GM23338 (cell line): ENCODE results near the gene DGKH. TPM values are rescaled to one million over a fixed set of nuclear protein-coding genes. Genes with fewer than 3 reads are reported as not detected.

Source experiments
- ATAC-seq: fragments of 200-7000 bp; cut with Tn5 transposase; 3 replicates; pipeline ENCODE4 v1.9.1; 2020
- DNase-seq: peaks from one replicate; pipeline ENCODE4 v3.0.0-alpha.2; 2015; ENCODE audit warnings: low spot score
- H2AFZ ChIP-seq: fragments of 200-600 bp; sonication (generic); 2 replicates; pipeline ENCODE4 v1.8.0; 2016; ENCODE audit warnings: antibody characterized with exemption, mild to moderate bottlenecking, moderate library complexity
- H3F3A ChIP-seq: fragments of 200-600 bp; sonication (generic); replicated peaks from 2 replicates; pipeline ENCODE4 v1.8.0; 2017; ENCODE audit warnings: antibody characterized with exemption, mixed run types, low read depth
- H3K27ac ChIP-seq: fragments of 200-600 bp; sonication (generic); 2 replicates; pipeline ENCODE4 v1.6.1; 2016; ENCODE audit warnings: low read depth
- H3K27me3 ChIP-seq: fragments of 200-600 bp; sonication (generic); 2 replicates; pipeline ENCODE4 v1.8.0; 2016; ENCODE audit warnings: mild to moderate bottlenecking, mixed run types, moderate library complexity; ENCODE audit not compliant: insufficient read depth
- H3K36me3 ChIP-seq: fragments of 200-600 bp; sonication (generic); 2 replicates; pipeline ENCODE4 v1.8.0; 2016; ENCODE audit warnings: mild to moderate bottlenecking; ENCODE audit not compliant: insufficient read depth
- H3K4me1 ChIP-seq: fragments of 200-600 bp; sonication (generic); 2 replicates; pipeline ENCODE4 v1.8.0; 2016; ENCODE audit warnings: mild to moderate bottlenecking, moderate library complexity; ENCODE audit not compliant: insufficient read depth
- H3K4me2 ChIP-seq: fragments of 200-600 bp; sonication (generic); 2 replicates; pipeline ENCODE4 v1.7.1; 2017; ENCODE audit warnings: mixed run types
- H3K4me3 ChIP-seq: fragments of 200-600 bp; sonication (generic); 2 replicates; pipeline ENCODE4 v1.6.1; 2016; ENCODE audit warnings: mixed run types
- H3K79me2 ChIP-seq: fragments of 200-600 bp; sonication (generic); replicated peaks from 2 replicates; pipeline ENCODE4 v1.8.0; 2017; ENCODE audit warnings: mild to moderate bottlenecking; ENCODE audit not compliant: insufficient read depth
- H3K9me2 ChIP-seq: fragments of 200-600 bp; sonication (generic); 2 replicates; pipeline ENCODE4 v1.8.0; 2017; ENCODE audit not compliant: insufficient read depth
- H4K20me1 ChIP-seq: fragments of 200-600 bp; sonication (generic); replicated peaks from 2 replicates; pipeline ENCODE4 v1.8.0; 2017; ENCODE audit warnings: mild to moderate bottlenecking; ENCODE audit not compliant: insufficient read depth
- H3K27ac Mint-ChIP-seq: 2 replicates; pipeline ENCODE4 v1.8.0; 2020; ENCODE audit warnings: inconsistent platforms, mild to moderate bottlenecking, moderate library complexity, mixed read lengths
- H3K27me3 Mint-ChIP-seq: 3 replicates; pipeline ENCODE4 v1.8.0; 2022; ENCODE audit warnings: low read depth, mild to moderate bottlenecking, moderate library complexity, mixed read lengths, inconsistent platforms; ENCODE audit not compliant: insufficient read depth, poor library complexity
- H3K36me3 Mint-ChIP-seq: 3 replicates; pipeline ENCODE4 v1.8.0; 2021; ENCODE audit warnings: low read depth, mild to moderate bottlenecking, inconsistent platforms, moderate library complexity, mixed read lengths
- H3K4me1 Mint-ChIP-seq: 3 replicates; pipeline ENCODE4 v1.8.0; 2020; ENCODE audit warnings: mild to moderate bottlenecking, inconsistent platforms, mixed read lengths
- H3K4me3 Mint-ChIP-seq: 3 replicates; pipeline ENCODE4 v1.8.0; 2021; ENCODE audit warnings: moderate library complexity, mild to moderate bottlenecking, inconsistent platforms, mixed read lengths
- H3K9me3 Mint-ChIP-seq: 3 replicates; pipeline ENCODE4 v1.8.0; 2020; ENCODE audit warnings: moderate library complexity, mild to moderate bottlenecking, inconsistent platforms, mixed read lengths
- ZNF114 ChIP-seq: fragments of 250-450 bp; sonication (Bioruptor Pico); IDR thresholded peaks from 2 replicates; pipeline ENCODE4 v1.5.0; 2020; ENCODE audit warnings: mild to moderate bottlenecking, moderate library complexity
- polyA plus RNA-seq: library from polyadenylated mRNA; unstranded; fragments of >200 nt; fragmentation: Nextera tagmentation; extraction: Ambion mirVana; gene quantifications from 2 replicates; pipeline ENCODE4 v1.2.1, GENCODE V29; 2016
- total RNA-seq: library from RNA; depleted of rRNA; stranded (reverse); fragments of >200 nt; shearing (Covaris generic); gene quantifications from 2 replicates; pipeline ENCODE4 v1.2.3, GENCODE V29; 2014
- TF ChIP-seq, protein P1 (sequence below): IDR thresholded peaks from one replicate; pipeline ENCODE4 v1.6.1; 2018; ENCODE audit warnings: antibody characterized with exemption; ENCODE audit not compliant: unreplicated experiment
- TF ChIP-seq, protein P2 (sequence below): fragments of 250-450 bp; sonication (Bioruptor Pico); IDR thresholded peaks from 2 replicates; pipeline ENCODE4 v1.5.0; 2020; ENCODE audit warnings: mild to moderate bottlenecking, moderate library complexity

DGKH gene
- total and polyA plus RNA-seq, 2 experiments from 2014 or later = 2.1 to 7.5 TPM

DNA sequence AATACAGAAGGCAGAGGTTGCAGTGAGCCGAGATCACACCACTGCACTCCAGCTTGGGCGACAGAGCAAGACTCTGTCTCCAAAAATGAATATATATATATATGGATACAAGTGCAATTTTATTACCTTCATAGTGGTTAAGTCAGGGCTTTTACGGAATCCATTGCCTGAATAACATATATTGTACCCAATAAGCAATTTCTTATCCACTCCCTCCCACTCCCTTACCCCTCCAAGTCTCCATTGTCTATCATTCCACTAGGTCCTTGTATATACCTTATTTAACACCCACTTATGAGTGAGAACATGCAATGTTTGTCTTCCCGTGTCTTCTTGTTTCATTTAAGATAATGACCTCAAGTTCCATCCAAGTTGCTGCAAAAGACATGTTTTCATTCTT, 175.2 kb downstream of the DGKH start:
- Histone ChIP-seq H3K4me3 (no peak overlapping the region), H3K27me3 (no peaks in the 10 kb centered on the region), H4K20me1 (no peaks in the 10 kb centered on the region), H2AFZ (no peak overlapping the region), H3K36me3 (no peaks in the 10 kb centered on the region), H3K27ac (no peak overlapping the region), H3K4me2 (no peak overlapping the region), H3K9me2 (no peaks in the 10 kb centered on the region), H3K79me2 (no peaks in the 10 kb centered on the region), H3K4me1 (peaks cover 25% of the 10 kb centered on the region), H3F3A (no peaks in the 10 kb centered on the region)
- no peak for TF ChIP-seq ZNF114 (CRISPR knock-in tag)
- TF ChIP-seq, protein P1, sequence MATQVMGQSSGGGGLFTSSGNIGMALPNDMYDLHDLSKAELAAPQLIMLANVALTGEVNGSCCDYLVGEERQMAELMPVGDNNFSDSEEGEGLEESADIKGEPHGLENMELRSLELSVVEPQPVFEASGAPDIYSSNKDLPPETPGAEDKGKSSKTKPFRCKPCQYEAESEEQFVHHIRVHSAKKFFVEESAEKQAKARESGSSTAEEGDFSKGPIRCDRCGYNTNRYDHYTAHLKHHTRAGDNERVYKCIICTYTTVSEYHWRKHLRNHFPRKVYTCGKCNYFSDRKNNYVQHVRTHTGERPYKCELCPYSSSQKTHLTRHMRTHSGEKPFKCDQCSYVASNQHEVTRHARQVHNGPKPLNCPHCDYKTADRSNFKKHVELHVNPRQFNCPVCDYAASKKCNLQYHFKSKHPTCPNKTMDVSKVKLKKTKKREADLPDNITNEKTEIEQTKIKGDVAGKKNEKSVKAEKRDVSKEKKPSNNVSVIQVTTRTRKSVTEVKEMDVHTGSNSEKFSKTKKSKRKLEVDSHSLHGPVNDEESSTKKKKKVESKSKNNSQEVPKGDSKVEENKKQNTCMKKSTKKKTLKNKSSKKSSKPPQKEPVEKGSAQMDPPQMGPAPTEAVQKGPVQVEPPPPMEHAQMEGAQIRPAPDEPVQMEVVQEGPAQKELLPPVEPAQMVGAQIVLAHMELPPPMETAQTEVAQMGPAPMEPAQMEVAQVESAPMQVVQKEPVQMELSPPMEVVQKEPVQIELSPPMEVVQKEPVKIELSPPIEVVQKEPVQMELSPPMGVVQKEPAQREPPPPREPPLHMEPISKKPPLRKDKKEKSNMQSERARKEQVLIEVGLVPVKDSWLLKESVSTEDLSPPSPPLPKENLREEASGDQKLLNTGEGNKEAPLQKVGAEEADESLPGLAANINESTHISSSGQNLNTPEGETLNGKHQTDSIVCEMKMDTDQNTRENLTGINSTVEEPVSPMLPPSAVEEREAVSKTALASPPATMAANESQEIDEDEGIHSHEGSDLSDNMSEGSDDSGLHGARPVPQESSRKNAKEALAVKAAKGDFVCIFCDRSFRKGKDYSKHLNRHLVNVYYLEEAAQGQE = no peak
- TF ChIP-seq, protein P2, sequence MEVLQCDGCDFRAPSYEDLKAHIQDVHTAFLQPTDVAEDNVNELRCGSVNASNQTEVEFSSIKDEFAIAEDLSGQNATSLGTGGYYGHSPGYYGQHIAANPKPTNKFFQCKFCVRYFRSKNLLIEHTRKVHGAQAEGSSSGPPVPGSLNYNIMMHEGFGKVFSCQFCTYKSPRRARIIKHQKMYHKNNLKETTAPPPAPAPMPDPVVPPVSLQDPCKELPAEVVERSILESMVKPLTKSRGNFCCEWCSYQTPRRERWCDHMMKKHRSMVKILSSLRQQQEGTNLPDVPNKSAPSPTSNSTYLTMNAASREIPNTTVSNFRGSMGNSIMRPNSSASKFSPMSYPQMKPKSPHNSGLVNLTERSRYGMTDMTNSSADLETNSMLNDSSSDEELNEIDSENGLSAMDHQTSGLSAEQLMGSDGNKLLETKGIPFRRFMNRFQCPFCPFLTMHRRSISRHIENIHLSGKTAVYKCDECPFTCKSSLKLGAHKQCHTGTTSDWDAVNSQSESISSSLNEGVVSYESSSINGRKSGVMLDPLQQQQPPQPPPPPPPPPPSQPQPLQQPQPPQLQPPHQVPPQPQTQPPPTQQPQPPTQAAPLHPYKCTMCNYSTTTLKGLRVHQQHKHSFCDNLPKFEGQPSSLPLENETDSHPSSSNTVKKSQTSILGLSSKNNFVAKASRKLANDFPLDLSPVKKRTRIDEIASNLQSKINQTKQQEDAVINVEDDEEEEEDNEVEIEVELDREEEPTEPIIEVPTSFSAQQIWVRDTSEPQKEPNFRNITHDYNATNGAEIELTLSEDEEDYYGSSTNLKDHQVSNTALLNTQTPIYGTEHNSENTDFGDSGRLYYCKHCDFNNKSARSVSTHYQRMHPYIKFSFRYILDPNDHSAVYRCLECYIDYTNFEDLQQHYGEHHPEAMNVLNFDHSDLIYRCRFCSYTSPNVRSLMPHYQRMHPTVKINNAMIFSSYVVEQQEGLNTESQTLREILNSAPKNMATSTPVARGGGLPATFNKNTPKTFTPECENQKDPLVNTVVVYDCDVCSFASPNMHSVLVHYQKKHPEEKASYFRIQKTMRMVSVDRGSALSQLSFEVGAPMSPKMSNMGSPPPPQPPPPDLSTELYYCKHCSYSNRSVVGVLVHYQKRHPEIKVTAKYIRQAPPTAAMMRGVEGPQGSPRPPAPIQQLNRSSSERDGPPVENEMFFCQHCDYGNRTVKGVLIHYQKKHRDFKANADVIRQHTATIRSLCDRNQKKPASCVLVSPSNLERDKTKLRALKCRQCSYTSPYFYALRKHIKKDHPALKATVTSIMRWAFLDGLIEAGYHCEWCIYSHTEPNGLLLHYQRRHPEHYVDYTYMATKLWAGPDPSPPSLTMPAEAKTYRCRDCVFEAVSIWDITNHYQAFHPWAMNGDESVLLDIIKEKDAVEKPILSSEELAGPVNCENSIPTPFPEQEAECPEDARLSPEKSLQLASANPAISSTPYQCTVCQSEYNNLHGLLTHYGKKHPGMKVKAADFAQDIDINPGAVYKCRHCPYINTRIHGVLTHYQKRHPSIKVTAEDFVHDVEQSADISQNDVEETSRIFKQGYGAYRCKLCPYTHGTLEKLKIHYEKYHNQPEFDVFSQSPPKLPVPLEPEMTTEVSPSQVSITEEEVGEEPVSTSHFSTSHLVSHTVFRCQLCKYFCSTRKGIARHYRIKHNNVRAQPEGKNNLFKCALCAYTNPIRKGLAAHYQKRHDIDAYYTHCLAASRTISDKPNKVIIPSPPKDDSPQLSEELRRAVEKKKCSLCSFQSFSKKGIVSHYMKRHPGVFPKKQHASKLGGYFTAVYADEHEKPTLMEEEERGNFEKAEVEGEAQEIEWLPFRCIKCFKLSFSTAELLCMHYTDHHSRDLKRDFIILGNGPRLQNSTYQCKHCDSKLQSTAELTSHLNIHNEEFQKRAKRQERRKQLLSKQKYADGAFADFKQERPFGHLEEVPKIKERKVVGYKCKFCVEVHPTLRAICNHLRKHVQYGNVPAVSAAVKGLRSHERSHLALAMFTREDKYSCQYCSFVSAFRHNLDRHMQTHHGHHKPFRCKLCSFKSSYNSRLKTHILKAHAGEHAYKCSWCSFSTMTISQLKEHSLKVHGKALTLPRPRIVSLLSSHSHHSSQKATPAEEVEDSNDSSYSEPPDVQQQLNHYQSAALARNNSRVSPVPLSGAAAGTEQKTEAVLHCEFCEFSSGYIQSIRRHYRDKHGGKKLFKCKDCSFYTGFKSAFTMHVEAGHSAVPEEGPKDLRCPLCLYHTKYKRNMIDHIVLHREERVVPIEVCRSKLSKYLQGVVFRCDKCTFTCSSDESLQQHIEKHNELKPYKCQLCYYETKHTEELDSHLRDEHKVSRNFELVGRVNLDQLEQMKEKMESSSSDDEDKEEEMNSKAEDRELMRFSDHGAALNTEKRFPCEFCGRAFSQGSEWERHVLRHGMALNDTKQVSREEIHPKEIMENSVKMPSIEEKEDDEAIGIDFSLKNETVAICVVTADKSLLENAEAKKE = no peak
- Mint-ChIP-seq H3K27ac (no peak overlapping the region), H3K9me3 (no peaks in the 10 kb centered on the region; the same call in 2 of the 3 replicates), H3K4me3 (no peak overlapping the region), H3K36me3 (peaks cover 17% of the 10 kb centered on the region), H3K27me3 (no peaks in the 10 kb centered on the region), H3K4me1 (peaks cover 27% of the 10 kb centered on the region)
- ATAC-seq (no peak), DNase-seq (no peak)
